Caco-2 (cell line): ENCODE measurements around the gene FXYD2. TPM values are rescaled to one million over a fixed set of nuclear protein-coding genes. Genes with fewer than 3 reads are reported as not detected.

ENCODE experiments used
- BruUV-seq: library from RNA; stranded (reverse); fragments of 400-500 nt; replicated peaks from 2 replicates; lab custom pipeline; 2021; lab: Mats Ljungman, UMichigan
- CTCF ChIA-PET: fragments of 300-600 bp; sonication (Branson Sonifier 250); formaldehyde crosslinking; loops from one replicate; lab custom pipeline; 2022; ENCODE audit warnings: antibody characterized with exemption; lab: Charles Lee
- POLR2A ChIA-PET: fragments of 300-600 bp; sonication (Branson Sonifier 250); formaldehyde crosslinking; loops from one replicate; lab custom pipeline; 2022; ENCODE audit warnings: antibody characterized with exemption; lab: Charles Lee
- DNase-seq, 2 experiments: peaks; one replicate each; pipeline versions ENCODE4 v3.0.0 to v3.0.0-alpha.2; 2020 to 2022
- H3K27me3 ChIP-seq: replicated peaks from 2 replicates; pipeline ENCODE4 v1.6.0; 2011; ENCODE audit warnings: low read length; ENCODE audit not compliant: control insufficient read depth, insufficient read depth
- H3K36me3 ChIP-seq: 2 replicates; pipeline ENCODE4 v1.5.1; 2011; ENCODE audit warnings: low read length; ENCODE audit not compliant: control insufficient read depth, insufficient read depth
- H3K4me1 ChIP-seq: fragments of 250-450 bp; sonication (Bioruptor Pico); 2 replicates; pipeline ENCODE4 v1.5.1; 2020; ENCODE audit warnings: mild to moderate bottlenecking
- H3K4me3 ChIP-seq: 2 replicates; pipeline ENCODE4 v1.5.1; 2011; ENCODE audit warnings: low read depth, mild to moderate bottlenecking, control low read depth, low read length
- H3K9me3 ChIP-seq: fragments of 250-450 bp; sonication (Bioruptor Pico); 2 replicates; pipeline ENCODE4 v1.5.1; 2020; ENCODE audit warnings: mild to moderate bottlenecking, moderate library complexity
- H3K27ac Mint-ChIP-seq: one replicate; pipeline ENCODE4 v1.8.0; 2022; ENCODE audit warnings: mixed read lengths; ENCODE audit not compliant: unreplicated experiment
- H3K27me3 Mint-ChIP-seq: one replicate; pipeline ENCODE4 v1.8.0; 2022; ENCODE audit warnings: mixed read lengths; ENCODE audit not compliant: insufficient read depth, unreplicated experiment
- H3K36me3 Mint-ChIP-seq: one replicate; pipeline ENCODE4 v1.8.0; 2022; ENCODE audit warnings: mild to moderate bottlenecking, mixed read lengths; ENCODE audit not compliant: insufficient read depth, unreplicated experiment
- H3K4me1 Mint-ChIP-seq: one replicate; pipeline ENCODE4 v1.8.0; 2022; ENCODE audit warnings: low read depth, mixed read lengths; ENCODE audit not compliant: unreplicated experiment
- H3K4me3 Mint-ChIP-seq: one replicate; pipeline ENCODE4 v1.8.0; 2022; ENCODE audit warnings: mild to moderate bottlenecking, moderate library complexity, mixed read lengths; ENCODE audit not compliant: unreplicated experiment
- H3K9me3 Mint-ChIP-seq: one replicate; pipeline ENCODE4 v1.8.0; 2022; ENCODE audit warnings: mixed read lengths; ENCODE audit not compliant: unreplicated experiment
- CTCF ChIP-seq, 2 experiments: fragments of 200-600 bp in 1 of 2; IDR thresholded peaks; 1 replicate in 1 of 2; 2 replicates in 1 of 2; pipeline versions ENCODE4 v1.5.1 to v1.8.0; 2011 to 2022; ENCODE audit warnings: antibody characterized with exemption in 1 of 2, control low read depth in 1 of 2, inconsistent platforms in 1 of 2, low read depth in 1 of 2, low read length in 1 of 2, mild to moderate bottlenecking in 1 of 2, moderate library complexity in 1 of 2; ENCODE audit not compliant: insufficient read depth in 1 of 2, severe bottlenecking in 1 of 2, unreplicated experiment in 1 of 2
- intact Hi-C: fragments of 100-400 bp; cut with micrococcal nuclease; formaldehyde crosslinking; loops from one replicate; pipeline ENCODE4 v1.10.0; 2022; ENCODE audit not compliant: unreplicated experiment
- total RNA-seq: library from RNA; stranded (reverse); gene quantifications from 2 replicates; pipeline ENCODE4 v1.2.3, GENCODE V29; 2022

Gene FXYD2
- total RNA-seq, 1 experiment from 2014 or later = 0.48 TPM

GRCh38 chr11:117793583-117793982 lies 31.0 kb downstream of the FXYD2 start:
- no peaks in the 10 kb centered on the region for H3K36me3 ChIP-seq
- peaks cover 36% of the 10 kb centered on the region for H3K27me3 Mint-ChIP-seq
- BruUV-seq = no TSS peak
- H3K9me3 ChIP-seq = no peaks in the 10 kb centered on the region
- no peaks in the 10 kb centered on the region for H3K9me3 Mint-ChIP-seq
- H3K27me3 ChIP-seq = peaks cover 12% of the 10 kb centered on the region
- H3K4me1 ChIP-seq = peaks cover 14% of the 10 kb centered on the region
- no peak for TF ChIP-seq CTCF (IDR thresholded peaks at IDR 0.05; ENCODE audit: insufficient read depth in 1 of 2, low read depth in 1 of 2, low read length in 1 of 2, severe bottlenecking in 1 of 2, unreplicated experiment in 1 of 2)
- ChIA-PET POLR2A (no interaction called here), CTCF (no interaction called here)
- H3K4me3 ChIP-seq = no peak overlapping the region
- no peak overlapping the region for H3K4me3 Mint-ChIP-seq
- no peaks in the 10 kb centered on the region for H3K4me1 Mint-ChIP-seq
- intact Hi-C loops = no loop called here
- H3K36me3 Mint-ChIP-seq = no peaks in the 10 kb centered on the region
- no peak for DNase-seq
- H3K27ac Mint-ChIP-seq = no peak overlapping the region

- H3K27ac Mint-ChIP-seq = no peak overlapping the region
- H3K27me3 ChIP-seq = peaks cover 12% of the 10 kb centered on the region
- no peak overlapping the region for H3K4me3 Mint-ChIP-seq
- no peak for DNase-seq
- no peak overlapping the region for H3K4me3 ChIP-seq
- POLR2A ChIA-PET = no interaction called here
- no peaks in the 10 kb centered on the region for H3K9me3 Mint-ChIP-seq
- H3K27me3 Mint-ChIP-seq = peaks cover 36% of the 10 kb centered on the region
- H3K36me3 ChIP-seq = no peaks in the 10 kb centered on the region
- no peaks in the 10 kb centered on the region for H3K4me1 Mint-ChIP-seq
- peaks cover 14% of the 10 kb centered on the region for H3K4me1 ChIP-seq
- CTCF ChIA-PET = interaction anchor here (1.0 kb wide), 1 partner anchor 367 kb away, joined by 4 read pairs; no protein-coding TSS in a partner anchor
- BruUV-seq = no TSS peak
- no peaks in the 10 kb centered on the region for H3K9me3 ChIP-seq
- intact Hi-C loops = no loop called here
- TF ChIP-seq CTCF (IDR thresholded peaks at IDR 0.05; ENCODE audit: insufficient read depth in 1 of 2, low read depth in 1 of 2, low read length in 1 of 2, severe bottlenecking in 1 of 2, unreplicated experiment in 1 of 2) = no peak
- H3K36me3 Mint-ChIP-seq = no peaks in the 10 kb centered on the region
These were observed 31.6 kb downstream of the FXYD2 start for GRCh38 chr11:117792992-117793391.

GRCh38 chr11:117792241-117792640 lies 32.3 kb downstream of the FXYD2 start:
- no peaks in the 10 kb centered on the region for H3K9me3 ChIP-seq
- H3K27ac Mint-ChIP-seq = no peak overlapping the region
- H3K9me3 Mint-ChIP-seq = no peaks in the 10 kb centered on the region
- POLR2A ChIA-PET = no interaction called here
- H3K4me3 Mint-ChIP-seq = no peak overlapping the region
- DNase-seq = no peak
- BruUV-seq = no TSS peak
- no peak overlapping the region for H3K4me3 ChIP-seq
- H3K36me3 ChIP-seq = no peaks in the 10 kb centered on the region
- H3K27me3 Mint-ChIP-seq = peaks cover 31% of the 10 kb centered on the region
- CTCF ChIA-PET = interaction anchor here (1.0 kb wide), 1 partner anchor 366 kb away, joined by 4 read pairs; no protein-coding TSS in a partner anchor
- H3K27me3 ChIP-seq = peaks cover 12% of the 10 kb centered on the region
- TF ChIP-seq CTCF (IDR thresholded peaks at IDR 0.05; ENCODE audit: insufficient read depth in 1 of 2, low read depth in 1 of 2, low read length in 1 of 2, severe bottlenecking in 1 of 2, unreplicated experiment in 1 of 2) = no peak
- no peaks in the 10 kb centered on the region for H3K36me3 Mint-ChIP-seq
- intact Hi-C loops = no loop called here
- no peaks in the 10 kb centered on the region for H3K4me1 Mint-ChIP-seq
- H3K4me1 ChIP-seq = peaks cover 14% of the 10 kb centered on the region
